HG02970 (cell line): ENCODE measurements around the gene ATP6V0D1.
A peak's percentile ranks its signal among the peaks of the same experiment; 100 is the strongest.
"Not testable (repeated sequence)": the region's sequence is repeated elsewhere in the genome, so short reads cannot be mapped to it uniquely, and the experiment has no call there.

Experiments
- ATAC-seq: cut with Tn5 transposase; IDR thresholded peaks from one replicate; pipeline ENCODE4 v1.9.1; 2021; ENCODE audit warnings: mild to moderate bottlenecking, moderate library complexity, moderate number of reproducible peaks; ENCODE audit not compliant: unreplicated experiment, low FRiP score

The ATP6V0D1 gene

DNA sequence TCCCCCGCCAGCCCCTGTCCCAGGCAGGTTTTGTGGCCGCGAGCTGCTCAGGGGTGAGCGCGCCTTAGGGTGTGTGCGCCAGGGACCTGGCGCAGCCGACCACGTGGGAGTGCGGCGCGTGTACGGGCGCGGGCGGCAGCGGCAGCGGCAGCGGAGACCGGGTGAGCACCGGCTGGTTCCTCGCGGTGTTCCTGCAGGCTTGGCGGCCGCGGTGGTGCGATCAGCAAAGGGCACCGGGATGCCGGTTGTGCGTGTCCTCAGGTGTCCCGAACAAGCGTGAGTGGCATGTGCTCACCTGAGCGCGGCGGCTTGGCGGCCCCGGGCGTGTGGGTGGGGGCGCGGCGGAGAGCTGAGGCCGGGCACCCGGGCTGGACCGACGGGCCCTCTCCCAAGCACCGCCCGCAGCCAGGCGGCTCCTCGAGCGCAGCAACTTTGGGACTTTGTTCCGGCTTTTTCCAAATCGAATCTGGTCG is 50.4 kb downstream of the ATP6V0D1 start:
- ATAC-seq: no peak

GRCh38 chr16:67429799-67430503 is 51.0 kb downstream of the ATP6V0D1 start:
- no peak for ATAC-seq

DNA sequence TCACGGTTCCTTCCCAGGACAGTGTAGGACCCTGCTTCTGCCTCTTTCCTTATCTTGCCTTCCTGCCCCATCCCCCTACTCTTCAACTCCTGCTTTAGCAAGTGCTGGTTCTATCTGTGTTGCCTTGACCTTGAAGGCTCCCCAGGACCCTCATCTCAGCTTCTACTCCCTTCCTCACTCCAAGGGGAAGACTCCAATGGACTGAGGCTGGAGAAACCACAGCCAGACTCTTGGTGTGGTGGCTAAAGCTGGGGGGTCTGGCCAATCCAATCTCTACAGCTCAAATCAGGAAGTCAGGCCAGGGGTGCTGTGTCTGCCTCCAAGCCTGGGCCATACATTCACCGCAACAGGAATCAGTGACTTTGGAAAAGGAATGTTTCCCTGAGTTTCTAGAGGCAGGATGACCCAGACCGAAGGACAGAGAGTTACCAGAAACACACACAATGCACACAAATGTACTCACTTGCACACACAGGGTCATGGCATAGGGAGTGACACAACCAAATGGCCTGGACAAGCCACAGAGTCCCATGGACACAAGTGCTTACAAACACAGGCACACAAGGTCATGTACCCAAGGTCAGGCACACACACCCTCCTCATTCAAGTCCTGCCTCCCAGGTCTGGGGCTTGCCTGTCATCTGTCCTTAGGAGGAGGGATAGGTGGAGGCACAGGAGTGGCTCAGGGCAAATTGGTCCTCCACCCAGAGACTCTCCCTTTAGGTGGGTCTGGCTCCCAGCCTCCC is 51.7 kb downstream of the ATP6V0D1 start:
- ATAC-seq: no peak

GRCh38 chr16:67428146-67428731 is 52.7 kb downstream of the ATP6V0D1 start:
- no peak for ATAC-seq

DNA sequence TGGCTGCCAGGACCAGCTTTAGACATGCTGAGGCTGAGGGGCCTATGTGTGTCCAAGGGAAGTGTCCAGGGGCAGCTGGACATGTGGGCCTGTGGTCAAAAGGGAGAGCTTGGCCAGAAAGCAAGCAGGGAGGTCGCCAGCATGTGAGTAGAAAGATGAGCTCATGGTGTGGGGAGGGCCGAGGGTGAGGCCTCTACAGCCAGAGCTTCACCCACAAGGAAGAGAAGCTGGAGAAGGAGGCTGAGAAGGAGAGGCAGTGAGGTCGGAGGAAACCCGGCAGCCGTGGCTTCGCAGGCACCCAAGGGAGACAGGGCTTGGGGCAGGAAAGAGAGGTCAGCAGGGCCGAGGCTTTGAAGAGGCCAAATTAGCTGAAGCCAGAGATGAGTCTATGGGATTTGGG is 54.0 kb downstream of the ATP6V0D1 start:
- no peak for ATAC-seq

DNA sequence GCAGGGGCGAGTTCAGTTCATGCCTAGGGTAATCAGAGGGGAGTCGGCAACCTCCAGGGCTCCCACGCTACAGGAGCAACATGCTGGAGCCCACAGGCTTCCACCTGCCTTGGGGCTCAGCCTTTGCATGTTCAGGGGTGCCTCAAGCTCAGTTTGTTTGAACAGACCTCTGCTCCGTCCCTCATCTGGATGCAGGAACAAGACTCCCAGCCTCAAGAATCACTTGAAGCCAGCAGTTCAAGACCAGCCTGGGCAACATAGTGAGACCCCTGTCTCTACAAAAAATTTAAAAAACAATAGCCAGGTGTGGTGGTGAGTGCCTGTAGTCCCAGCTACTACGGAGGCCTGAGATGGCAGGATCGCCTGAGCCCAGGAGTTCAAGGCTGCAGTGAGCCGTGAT is 54.9 kb downstream of the ATP6V0D1 start:
- no peak for ATAC-seq

DNA sequence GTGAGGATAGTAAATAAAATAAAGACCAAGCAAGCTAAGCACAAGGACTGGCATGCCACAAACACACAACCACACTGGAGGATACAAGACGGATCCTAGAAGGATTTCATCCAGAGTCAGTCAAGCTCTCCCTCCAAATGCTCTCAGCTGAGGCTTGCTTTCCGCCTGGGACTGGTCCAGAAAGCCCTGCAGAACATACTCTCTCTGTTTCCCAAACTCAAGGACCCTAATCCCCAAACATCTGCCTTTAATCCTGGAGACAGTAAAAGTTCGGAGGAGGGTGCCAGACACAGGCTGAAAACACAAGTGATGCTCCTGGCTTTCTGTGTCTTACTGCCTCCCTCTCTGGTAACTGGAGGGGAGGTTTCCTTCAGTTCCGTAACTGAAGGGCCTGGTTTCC is 55.4 kb downstream of the ATP6V0D1 start:
- no peak for ATAC-seq

DNA sequence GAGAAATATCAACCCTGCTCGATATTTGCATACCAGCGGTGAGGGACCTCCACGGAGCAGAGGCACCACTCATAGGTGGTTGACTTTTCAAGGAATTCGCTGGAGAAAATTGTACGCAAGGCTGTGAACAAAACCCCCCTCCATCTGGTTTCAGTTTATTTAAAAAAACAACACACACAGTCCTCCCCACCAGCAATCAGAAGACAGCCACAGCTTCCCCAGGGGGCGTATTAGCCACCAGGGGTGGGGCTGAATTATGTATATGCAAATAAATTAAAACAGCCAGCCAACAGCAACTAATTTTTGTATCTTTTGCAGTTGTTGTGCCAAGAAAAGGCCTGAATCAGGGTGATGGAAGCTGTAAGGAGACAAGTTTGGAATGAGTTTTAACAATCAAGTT is 55.9 kb downstream of the ATP6V0D1 start:
- no peak for ATAC-seq

- ATAC-seq: no peak
Measured at GRCh38 chr16:67424261-67424615, 56.7 kb downstream of the ATP6V0D1 start.

- no peak for ATAC-seq
Measured at GRCh38 chr16:67423611-67424260, 57.2 kb downstream of the ATP6V0D1 start.

DNA sequence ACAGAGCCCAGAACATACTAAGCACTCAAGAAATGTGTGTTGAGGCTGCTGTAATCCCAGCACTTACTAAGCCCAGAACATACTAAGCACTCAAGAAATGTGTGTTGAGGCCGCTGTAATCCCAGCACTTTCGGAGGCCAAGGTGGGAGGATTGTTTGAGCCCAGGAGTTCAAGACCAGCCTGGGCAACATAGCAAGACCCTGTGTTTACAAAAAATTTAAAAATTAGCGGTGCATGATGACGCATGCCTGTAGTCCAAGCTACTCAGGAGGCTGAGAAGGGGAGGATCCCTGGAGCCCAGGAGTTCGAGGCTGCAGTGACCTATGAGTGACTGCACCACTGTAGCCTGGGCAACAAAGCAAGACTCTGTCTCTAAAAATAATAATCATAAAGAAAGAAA is 57.9 kb downstream of the ATP6V0D1 start:
- ATAC-seq: no peak

GRCh38 chr16:67421030-67421429 is 59.9 kb downstream of the ATP6V0D1 start:
- ATAC-seq: no peak

GRCh38 chr16:67419931-67420330 is 61.0 kb downstream of the ATP6V0D1 start:
- no peak for ATAC-seq

DNA sequence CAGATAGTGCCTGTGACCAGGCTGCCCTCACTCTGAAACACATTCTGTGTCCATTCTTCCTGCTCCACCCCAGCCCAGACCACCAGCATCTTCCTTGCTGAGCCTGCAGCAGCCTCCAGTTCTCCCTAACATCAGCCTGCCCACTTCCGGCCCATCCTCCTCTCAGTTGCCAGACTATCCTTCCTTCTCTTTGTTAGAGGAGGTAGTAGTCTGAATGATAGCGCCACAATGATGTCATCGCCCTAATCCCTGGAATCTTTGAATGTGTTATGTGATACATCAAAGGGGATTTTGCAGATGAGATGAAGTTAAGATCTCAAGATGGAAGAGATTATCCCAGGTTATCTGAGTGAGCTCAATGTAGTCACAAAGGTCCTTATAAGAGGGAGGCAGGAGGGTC is 61.5 kb downstream of the ATP6V0D1 start:
- ATAC-seq: no peak

GRCh38 chr16:67417333-67418061 is 63.5 kb downstream of the ATP6V0D1 start:
- ATAC-seq: no peak

GRCh38 chr16:67415872-67416793 is 64.8 kb downstream of the ATP6V0D1 start, which contains the start of gene ZDHHC1:
TSS of gene ZDHHC1 (minus strand) at chr16:67416477. CDS start at chr16:67407775, 8,702 bp downstream.
- peak; percentile 43 for ATAC-seq

DNA sequence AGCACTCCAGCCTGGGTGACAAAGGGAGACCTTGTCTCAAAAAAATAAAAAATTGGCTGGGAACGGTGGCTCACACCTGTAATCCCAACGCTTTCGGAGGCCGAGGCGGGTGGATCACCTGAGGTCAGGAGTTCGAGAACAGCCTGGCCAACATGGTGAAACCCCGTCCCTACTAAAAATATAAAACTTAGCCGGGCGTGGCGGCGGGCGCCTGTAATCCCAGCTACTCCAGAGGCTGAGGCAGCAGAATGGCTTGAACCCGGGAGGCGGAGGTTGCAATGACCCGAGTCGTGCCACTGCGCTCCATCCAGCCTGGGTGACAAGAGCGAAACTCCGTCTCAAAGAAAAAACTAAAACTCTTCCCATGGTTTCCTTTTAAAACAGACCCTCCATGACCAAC is 65.5 kb downstream of the ATP6V0D1 start:
- ATAC-seq: not testable (repeated sequence)

- no peak for ATAC-seq
Measured at GRCh38 chr16:67413978-67414911, 66.7 kb downstream of the ATP6V0D1 start.
